Colonic mucosa (tissue), 4 donors: Measurements from ENCODE around the gene PARN. TPM values are rescaled to one million over a fixed set of nuclear protein-coding genes. Genes with fewer than 3 reads are reported as not detected.

Experiments
- DNase-seq: peaks from one replicate; pipeline ENCODE4 v3.0.0-alpha.2; 2020
- H3K27ac ChIP-seq: fragments of 200-600 bp; one replicate; pipeline ENCODE4 v1.8.0; 2021
- H3K27me3 ChIP-seq: fragments of 200-600 bp; one replicate; pipeline ENCODE4 v1.8.0; 2021
- H3K36me3 ChIP-seq: fragments of 200-600 bp; one replicate; pipeline ENCODE4 v1.8.0; 2021
- H3K4me1 ChIP-seq: fragments of 200-600 bp; one replicate; pipeline ENCODE4 v1.8.0; 2021; ENCODE audit warnings: mild to moderate bottlenecking
- H3K4me3 ChIP-seq: fragments of 200-600 bp; one replicate; pipeline ENCODE4 v1.8.0; 2021
- H3K9ac ChIP-seq, 2 donors: one replicate each; pipeline ENCODE4 v1.7.0; 2013; ENCODE audit warnings: control low read depth in 2 of 2, low read depth in 2 of 2, low read length in 2 of 2
- H3K9me3 ChIP-seq: fragments of 200-600 bp; one replicate; pipeline ENCODE4 v1.8.0; 2021
- intact Hi-C: fragments of 100-400 bp; cut with DNase I; formaldehyde crosslinking; loops from one replicate; pipeline ENCODE4 v1.14.1; 2022
- total RNA-seq, 2 donors: library from RNA; stranded (reverse); fragmentation: NEBNext Ultra II Directional in 1 of 2; extraction: Animal tissue kit (Norgen Biotek cat#: 25700) in 1 of 2; gene quantifications; one replicate each; pipeline ENCODE4 v1.2.1, GENCODE V29; 2021
- TF ChIP-seq, protein P1 (sequence below): fragments of 200-600 bp; IDR thresholded peaks from one replicate; pipeline ENCODE4 v1.8.0; 2022; ENCODE audit warnings: antibody characterized with exemption, mild to moderate bottlenecking
- donor health status: healthy.
- donor health status: DM: no; HTN: no; CAD: no.
- donor health status: DM: no; HTN: no; CAD: no.

Gene PARN
- total RNA-seq, 2 donors from 2014 or later: 24.2 to 25.6 TPM

DNA sequence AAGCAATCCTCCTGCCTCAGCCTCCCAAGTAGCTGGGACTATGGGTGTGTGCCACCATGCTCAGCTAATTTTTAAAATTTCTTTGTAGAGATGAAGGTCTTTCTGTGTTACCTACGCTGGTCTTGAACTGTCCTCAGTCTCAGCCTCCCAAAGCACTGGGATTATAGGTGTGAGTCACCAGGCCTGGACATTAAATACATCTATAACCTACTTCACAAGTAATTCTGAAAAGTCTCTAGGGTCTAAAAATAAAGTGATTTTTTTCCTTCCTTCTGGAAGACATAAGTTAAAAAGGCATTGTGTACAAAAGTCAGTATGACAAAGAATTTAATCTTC, 118.3 kb downstream of the PARN start:
- Histone ChIP-seq H3K4me3 (no peak overlapping the region), H3K9ac (no peak overlapping the region), H3K9me3 (no peaks in the 10 kb centered on the region), H3K27ac (no peak overlapping the region), H3K36me3 (no peaks in the 10 kb centered on the region), H3K27me3 (no peaks in the 10 kb centered on the region), H3K4me1 (no peaks in the 10 kb centered on the region)
- intact Hi-C loops: no loop called here
- DNase-seq: no peak
- TF ChIP-seq, protein P1, sequence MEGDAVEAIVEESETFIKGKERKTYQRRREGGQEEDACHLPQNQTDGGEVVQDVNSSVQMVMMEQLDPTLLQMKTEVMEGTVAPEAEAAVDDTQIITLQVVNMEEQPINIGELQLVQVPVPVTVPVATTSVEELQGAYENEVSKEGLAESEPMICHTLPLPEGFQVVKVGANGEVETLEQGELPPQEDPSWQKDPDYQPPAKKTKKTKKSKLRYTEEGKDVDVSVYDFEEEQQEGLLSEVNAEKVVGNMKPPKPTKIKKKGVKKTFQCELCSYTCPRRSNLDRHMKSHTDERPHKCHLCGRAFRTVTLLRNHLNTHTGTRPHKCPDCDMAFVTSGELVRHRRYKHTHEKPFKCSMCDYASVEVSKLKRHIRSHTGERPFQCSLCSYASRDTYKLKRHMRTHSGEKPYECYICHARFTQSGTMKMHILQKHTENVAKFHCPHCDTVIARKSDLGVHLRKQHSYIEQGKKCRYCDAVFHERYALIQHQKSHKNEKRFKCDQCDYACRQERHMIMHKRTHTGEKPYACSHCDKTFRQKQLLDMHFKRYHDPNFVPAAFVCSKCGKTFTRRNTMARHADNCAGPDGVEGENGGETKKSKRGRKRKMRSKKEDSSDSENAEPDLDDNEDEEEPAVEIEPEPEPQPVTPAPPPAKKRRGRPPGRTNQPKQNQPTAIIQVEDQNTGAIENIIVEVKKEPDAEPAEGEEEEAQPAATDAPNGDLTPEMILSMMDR: no peak

DNA sequence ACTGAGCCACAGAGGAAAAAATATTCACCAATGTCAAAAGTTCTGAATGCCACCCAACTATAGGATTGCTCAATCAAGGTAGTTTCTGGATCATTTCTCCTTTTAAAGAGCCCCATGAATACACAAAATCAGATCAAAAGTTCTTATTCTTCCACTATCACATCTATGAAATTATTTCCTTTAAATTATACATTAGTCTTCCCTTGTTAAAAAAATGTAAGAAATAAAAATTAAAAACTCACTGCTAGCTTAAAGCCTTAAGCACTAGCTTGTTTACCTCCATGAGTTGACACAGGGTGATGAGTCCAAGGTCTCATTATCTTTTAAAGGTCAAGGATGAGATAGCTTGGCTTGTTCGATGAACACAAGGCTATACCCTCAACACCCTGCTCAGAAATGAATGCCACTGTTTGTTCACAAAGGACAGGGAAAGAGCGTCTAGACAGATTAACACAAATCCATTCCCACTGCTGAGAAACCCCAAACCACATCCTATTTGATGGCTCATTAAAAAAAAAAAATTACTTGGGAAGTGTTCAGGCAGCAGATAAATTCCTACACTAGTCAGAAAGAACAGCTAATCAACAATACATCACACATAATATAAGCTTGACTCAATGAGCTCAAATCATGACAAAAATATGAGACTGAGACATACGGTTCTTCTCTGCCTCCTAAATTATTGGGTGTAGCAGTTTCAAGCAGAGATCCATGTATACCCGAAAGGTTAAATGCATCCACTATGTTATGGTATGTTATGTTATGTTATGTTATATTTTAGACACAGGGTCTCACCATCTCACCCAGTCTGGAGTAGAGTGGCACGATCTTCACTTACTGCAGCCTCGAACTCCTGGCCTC, 118.9 kb downstream of the PARN start:
- Histone ChIP-seq H3K27ac (no peak overlapping the region), H3K4me3 (no peak overlapping the region), H3K4me1 (no peaks in the 10 kb centered on the region), H3K27me3 (no peaks in the 10 kb centered on the region), H3K9ac (no peak overlapping the region), H3K36me3 (no peaks in the 10 kb centered on the region), H3K9me3 (no peaks in the 10 kb centered on the region)
- intact Hi-C loops: no loop called here
- TF ChIP-seq, protein P1: no peak
- no peak for DNase-seq

DNA sequence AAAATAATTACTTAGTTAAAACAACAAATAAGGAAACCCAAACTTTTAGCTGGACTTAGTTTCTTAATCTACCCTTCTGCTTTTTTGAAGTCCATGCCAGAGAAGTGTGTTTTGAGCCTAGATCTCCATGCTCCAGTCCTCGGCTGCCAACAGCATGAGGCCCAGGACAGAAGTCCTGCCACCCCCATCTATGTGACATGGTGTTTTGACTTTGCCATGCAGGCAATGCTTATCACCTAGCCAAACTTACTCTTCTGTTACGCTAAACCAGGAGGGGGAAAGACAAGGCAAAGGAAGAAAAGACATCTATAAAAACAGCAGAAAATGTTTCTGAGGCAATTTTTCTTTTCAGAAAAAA, 119.5 kb downstream of the PARN start:
- Histone ChIP-seq H3K9ac (no peak overlapping the region), H3K4me3 (no peak overlapping the region), H3K27me3 (no peaks in the 10 kb centered on the region), H3K36me3 (no peaks in the 10 kb centered on the region), H3K9me3 (no peaks in the 10 kb centered on the region), H3K27ac (no peak overlapping the region), H3K4me1 (no peaks in the 10 kb centered on the region)
- TF ChIP-seq, protein P1: no peak
- intact Hi-C loops: no loop called here
- no peak for DNase-seq

DNA sequence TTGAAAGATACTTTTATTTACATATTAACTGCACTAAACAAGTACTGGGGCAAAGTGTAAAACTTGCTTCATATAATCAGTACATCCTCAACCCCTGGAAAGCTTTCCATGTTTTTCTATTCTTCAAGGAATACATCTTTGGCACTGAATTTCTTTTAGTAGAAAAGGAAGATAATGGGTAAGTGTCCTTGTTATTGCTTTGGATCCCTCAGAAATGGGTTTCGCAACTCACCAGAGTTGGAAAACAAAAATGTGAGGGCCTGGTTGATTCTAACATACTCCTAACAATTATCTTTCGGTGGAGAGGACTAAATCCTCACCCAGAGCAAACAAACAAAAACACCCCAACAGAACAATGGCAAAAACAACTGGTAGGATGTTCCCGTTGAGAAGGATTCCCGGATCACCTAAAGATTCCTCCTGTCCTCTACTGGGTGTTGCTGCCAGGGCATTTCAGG, 120.4 kb downstream of the PARN start:
- no peak overlapping the region for H3K4me3 ChIP-seq
- H3K36me3 ChIP-seq: no peaks in the 10 kb centered on the region
- intact Hi-C loops: no loop called here
- no peaks in the 10 kb centered on the region for H3K27me3 ChIP-seq
- TF ChIP-seq, protein P1: no peak
- no peak overlapping the region for H3K9ac ChIP-seq
- H3K9me3 ChIP-seq: no peaks in the 10 kb centered on the region
- no peak overlapping the region for H3K27ac ChIP-seq
- DNase-seq: no peak
- H3K4me1 ChIP-seq: no peaks in the 10 kb centered on the region

DNA sequence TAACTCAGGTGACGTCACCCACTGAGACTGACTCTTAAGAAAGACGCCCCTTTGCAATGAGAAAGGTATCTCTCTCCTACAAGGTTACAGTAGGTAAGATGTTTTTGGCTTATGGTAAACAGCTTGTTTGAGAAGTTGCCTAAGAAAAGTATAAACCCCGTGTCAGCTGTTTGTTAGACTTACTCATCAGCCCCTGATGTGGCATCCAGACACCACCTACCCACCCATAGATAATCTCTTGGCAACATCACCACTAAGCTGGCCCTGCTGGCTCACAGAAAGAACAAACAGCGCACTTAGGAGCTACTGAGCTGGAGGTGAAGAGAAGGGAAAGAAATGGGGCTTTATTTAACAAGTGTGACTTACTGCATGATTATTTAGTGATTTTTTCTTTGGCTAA, 121.0 kb downstream of the PARN start:
- no peaks in the 10 kb centered on the region for H3K27me3 ChIP-seq
- no peak overlapping the region for H3K9ac ChIP-seq
- intact Hi-C loops: no loop called here
- no peak overlapping the region for H3K4me3 ChIP-seq
- TF ChIP-seq, protein P1: no peak
- no peaks in the 10 kb centered on the region for H3K36me3 ChIP-seq
- no peaks in the 10 kb centered on the region for H3K4me1 ChIP-seq
- no peak overlapping the region for H3K27ac ChIP-seq
- no peaks in the 10 kb centered on the region for H3K9me3 ChIP-seq
- DNase-seq: no peak
